ENCODE measurements around the gene RALGDS. TPM values are rescaled to one million over a fixed set of nuclear protein-coding genes. Genes with fewer than 3 reads are reported as not detected.

The RALGDS gene
- total RNA-seq, 2 donors from 2014 or later, result 50.7 to 78.2 TPM

- H3K36me3 Mint-ChIP-seq (ENCODE audit: insufficient read depth in 2 of 2), result peaks cover 1 to 7% of the 10 kb centered on the region in 2 donors
- H3K27ac Mint-ChIP-seq, result no peak overlapping the region
- peaks cover 13% of the 10 kb centered on the region for H3K4me1 Mint-ChIP-seq (ENCODE audit: low read depth)
- ATAC-seq (replicated peaks in 1 of 2) (no peak), DNase-seq (no peak)
- no peak overlapping the region for H3K4me3 Mint-ChIP-seq
- no peaks in the 10 kb centered on the region for H3K9me3 Mint-ChIP-seq
- no peaks in the 10 kb centered on the region for H3K27me3 Mint-ChIP-seq (ENCODE audit: low read depth)
Observed at GRCh38 chr9:133051281-133051900, 69.6 kb downstream of the RALGDS start.

- ATAC-seq (replicated peaks in 1 of 2) (no peak), DNase-seq (no peak)
- no peaks in the 10 kb centered on the region for H3K9me3 Mint-ChIP-seq
- H3K27me3 Mint-ChIP-seq (ENCODE audit: low read depth), result no peaks in the 10 kb centered on the region
- peaks cover 7% of the 10 kb centered on the region for H3K4me1 Mint-ChIP-seq (ENCODE audit: low read depth)
- H3K36me3 Mint-ChIP-seq (ENCODE audit: insufficient read depth in 2 of 2), result peaks cover 5 to 13% of the 10 kb centered on the region in 2 donors
- no peak overlapping the region for H3K27ac Mint-ChIP-seq
- H3K4me3 Mint-ChIP-seq, result no peak overlapping the region
Observed at GRCh38 chr9:133050781-133051180, 70.3 kb downstream of the RALGDS start.

GRCh38 chr9:133050142-133050541 is 70.9 kb downstream of the RALGDS start:
- ATAC-seq (replicated peaks in 1 of 2), result no peak
- Mint-ChIP-seq H3K4me3 (no peak overlapping the region), H3K27ac (no peak overlapping the region), H3K27me3 (ENCODE audit: low read depth) (no peaks in the 10 kb centered on the region), H3K9me3 (no peaks in the 10 kb centered on the region), H3K36me3 (ENCODE audit: insufficient read depth in 2 of 2) (peaks cover 5 to 13% of the 10 kb centered on the region in 2 donors), H3K4me1 (ENCODE audit: low read depth) (peaks cover under 1% of the 10 kb centered on the region)
- DNase-seq, result no peak

- Mint-ChIP-seq H3K27ac (no peak overlapping the region), H3K9me3 (no peaks in the 10 kb centered on the region), H3K4me1 (ENCODE audit: low read depth) (peaks cover 6% of the 10 kb centered on the region), H3K36me3 (ENCODE audit: insufficient read depth in 2 of 2) (peaks cover 5 to 14% of the 10 kb centered on the region in 2 donors), H3K27me3 (ENCODE audit: low read depth) (no peaks in the 10 kb centered on the region), H3K4me3 (no peak overlapping the region)
- ATAC-seq (replicated peaks in 1 of 2), result no peak
- no peak for DNase-seq
Observed at GRCh38 chr9:133049043-133049442, 72.0 kb downstream of the RALGDS start.

- peaks cover 6% of the 10 kb centered on the region for H3K4me1 Mint-ChIP-seq (ENCODE audit: low read depth)
- H3K27me3 Mint-ChIP-seq (ENCODE audit: low read depth), result no peaks in the 10 kb centered on the region
- peaks cover 5 to 12% of the 10 kb centered on the region in 2 donors for H3K36me3 Mint-ChIP-seq (ENCODE audit: insufficient read depth in 2 of 2)
- DNase-seq (peak; percentile 32 to 38), ATAC-seq (replicated peaks in 1 of 2) (peak; percentile 65 to 73)
- no peaks in the 10 kb centered on the region for H3K9me3 Mint-ChIP-seq
- H3K4me3 Mint-ChIP-seq, result no peak overlapping the region
- H3K27ac Mint-ChIP-seq, result no peak overlapping the region
Observed at GRCh38 chr9:133048595-133048994, 72.4 kb downstream of the RALGDS start.

Other genes starting within 250 kb of the RALGDS start
- gene AK8, start 243.0 kb downstream of the RALGDS start, total RNA-seq, result under 1 TPM; 0.24 to 0.63 TPM
- gene SPACA9, start 242.3 kb downstream of the RALGDS start, total RNA-seq, result 1 to 10 TPM; 5.2 to 5.8 TPM
- gene TSC1, start 176.6 kb downstream of the RALGDS start, total RNA-seq, result 10 to 100 TPM; 28.8 to 30.2 TPM
- under 1 TPM in 1 of 2 donors, not detected in 1; 0.12 TPM for gene GFI1B, start 142.5 kb downstream of the RALGDS start, total RNA-seq
- gene GTF3C5, start 90.2 kb downstream of the RALGDS start, total RNA-seq, result 100 to 1,000 TPM in 1 of 2 donors, 10 to 100 TPM in 1; 79.5 to 101 TPM
- gene CEL, start 59.3 kb downstream of the RALGDS start, total RNA-seq, result 1 to 10 TPM; 1.6 to 3.6 TPM
- 1 to 10 TPM in 1 of 2 donors, under 1 TPM in 1; 0.86 to 2.0 TPM for gene GBGT1, start 42.7 kb upstream of the RALGDS start, total RNA-seq
- gene OBP2B, start 88.0 kb upstream of the RALGDS start, total RNA-seq, result not detected
- not detected for gene ABO, start 154.0 kb upstream of the RALGDS start, total RNA-seq
- 10 to 100 TPM; 13.7 to 14.0 TPM for gene SURF6, start 214.9 kb upstream of the RALGDS start, total RNA-seq
- gene MED22, start 226.9 kb upstream of the RALGDS start, total RNA-seq, result 10 to 100 TPM; 27.4 to 31.5 TPM
- 1,000 to 10,000 TPM; 2,529 to 2,856 TPM for gene RPL7A, start 227.0 kb upstream of the RALGDS start, total RNA-seq
- 10 to 100 TPM; 32.7 to 33.4 TPM for gene SURF1, start 235.2 kb upstream of the RALGDS start, total RNA-seq
- gene SURF2, start 235.3 kb upstream of the RALGDS start, total RNA-seq, result 10 to 100 TPM; 14.7 to 19.9 TPM